Iris pigment epithelial cell (primary cell): ENCODE measurements around the gene SERPINC1.
"Not testable (repeated sequence)": the region's sequence is repeated elsewhere in the genome, so short reads cannot be mapped to it uniquely, and the experiment has no call there.

ENCODE experiments used
- DNase-seq: peaks from one replicate; pipeline ENCODE4 v3.0.0-alpha.2; 2011; ENCODE audit warnings: low read depth

The SERPINC1 gene

DNA sequence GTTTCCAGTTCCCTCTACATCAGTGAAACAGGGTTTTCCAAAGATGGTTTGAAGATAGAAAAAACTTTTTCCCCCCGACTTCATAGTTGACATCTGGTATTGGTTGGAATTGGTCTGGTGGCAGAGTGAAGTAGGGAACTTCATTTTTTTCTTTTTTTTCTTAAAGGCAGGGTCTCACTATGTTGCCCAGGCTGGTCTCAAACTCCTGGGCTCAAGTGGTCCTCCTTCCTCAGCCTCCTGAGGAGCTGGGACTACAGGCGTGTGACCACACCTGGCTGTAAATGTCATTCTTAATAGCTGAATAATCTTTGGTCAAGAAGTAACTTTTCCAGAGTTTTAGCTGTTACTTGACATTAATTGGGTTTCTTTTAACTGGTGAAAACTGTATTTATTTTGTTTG is 27.2 kb downstream of the SERPINC1 start:
- no peak for DNase-seq

DNA sequence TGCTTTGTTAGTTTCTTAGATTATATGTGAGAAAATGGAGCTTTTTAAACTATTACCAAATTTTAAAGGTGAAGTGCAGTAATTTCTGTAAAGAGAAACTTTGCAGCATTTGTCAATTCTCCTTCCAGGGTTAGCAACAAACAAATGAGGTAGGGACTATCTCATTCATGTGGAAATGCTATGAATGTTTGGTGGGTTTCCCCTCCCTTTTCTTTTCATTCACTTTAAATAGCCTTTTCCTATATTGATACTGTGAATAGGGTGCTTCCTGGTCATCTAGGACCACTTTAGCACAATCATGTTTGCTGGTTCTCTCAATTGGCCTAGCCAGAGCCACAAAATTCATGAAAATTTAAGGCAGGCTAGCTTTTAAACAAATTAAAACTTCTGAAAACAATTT is 28.4 kb downstream of the SERPINC1 start:
- no peak for DNase-seq

DNA sequence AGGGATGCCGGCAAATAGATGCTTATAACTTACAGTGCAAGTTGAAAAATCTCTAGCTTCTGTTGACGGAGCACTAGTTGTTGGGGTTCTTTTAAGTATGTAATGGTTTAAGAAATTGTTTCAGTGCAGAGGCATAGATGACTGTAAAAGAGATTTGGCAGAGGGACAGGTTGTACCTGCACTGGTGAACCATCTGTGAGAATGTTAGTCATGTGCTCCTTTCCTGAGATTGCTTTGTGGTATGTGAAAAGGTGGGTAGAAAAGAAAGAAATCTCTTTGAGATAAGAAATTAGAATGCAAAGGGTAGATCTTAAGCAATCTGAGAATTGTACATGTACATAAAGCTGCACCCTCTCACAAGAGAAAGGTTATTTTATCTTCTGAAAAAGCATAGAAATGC is 29.5 kb downstream of the SERPINC1 start:
- DNase-seq, result no peak

DNA sequence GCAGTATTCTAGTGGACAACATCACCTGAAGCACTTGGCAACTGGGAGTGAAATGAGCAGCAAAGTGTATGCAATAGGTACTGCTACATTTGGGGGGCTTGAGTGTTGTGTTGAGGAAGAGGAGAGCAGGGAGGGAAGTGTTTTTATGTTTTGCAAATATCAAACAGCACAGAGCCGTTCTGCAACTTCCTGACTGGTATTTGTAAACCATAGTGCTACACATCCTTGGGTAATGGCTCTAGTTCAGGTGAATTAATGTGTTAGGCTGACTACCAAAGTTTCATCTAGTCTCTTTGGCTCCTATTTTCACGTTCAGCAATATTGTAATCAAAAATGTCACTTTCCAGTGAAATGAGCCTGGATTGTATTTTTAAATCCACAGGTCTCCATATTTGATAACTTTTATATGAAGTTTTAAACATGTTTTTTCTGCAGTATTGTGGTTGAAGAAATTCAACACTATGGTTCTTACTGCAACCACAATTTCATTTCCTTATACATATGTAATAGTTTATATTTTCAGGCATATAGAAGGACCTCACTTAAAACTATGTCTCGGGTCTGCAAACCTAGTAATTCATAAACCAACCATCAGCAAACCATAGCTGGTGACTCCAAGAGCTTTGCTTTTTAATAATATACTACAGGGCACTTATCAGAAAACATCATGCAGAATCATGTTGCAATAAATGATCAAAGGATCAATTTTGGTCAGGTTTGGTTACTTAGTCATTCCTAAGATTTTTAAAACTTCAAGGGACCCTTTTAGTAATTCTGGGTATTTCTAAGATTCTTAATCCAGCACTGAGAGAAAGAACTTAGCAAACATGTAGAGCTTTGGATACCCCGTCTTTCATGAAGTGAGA is 30.1 kb downstream of the SERPINC1 start:
- no peak for DNase-seq

DNA sequence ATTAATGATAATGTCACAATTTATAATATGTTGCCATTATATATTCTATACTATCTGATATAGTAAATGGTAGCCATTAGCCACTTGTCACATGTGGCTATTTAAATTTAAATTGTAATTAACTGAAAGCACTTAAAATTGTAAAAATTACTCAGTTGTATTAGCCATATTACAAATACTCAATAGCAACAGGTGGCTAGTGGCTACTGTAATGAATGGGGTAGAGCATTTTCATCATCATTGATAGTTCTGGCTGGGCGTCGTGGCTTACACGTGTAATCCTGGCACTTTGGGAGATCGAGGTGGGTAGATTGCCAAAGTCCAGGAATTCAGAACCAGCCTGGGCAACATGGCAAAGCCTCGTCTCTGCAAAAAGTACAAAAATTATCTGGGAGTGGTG is 32.4 kb downstream of the SERPINC1 start:
- DNase-seq, result no peak

DNA sequence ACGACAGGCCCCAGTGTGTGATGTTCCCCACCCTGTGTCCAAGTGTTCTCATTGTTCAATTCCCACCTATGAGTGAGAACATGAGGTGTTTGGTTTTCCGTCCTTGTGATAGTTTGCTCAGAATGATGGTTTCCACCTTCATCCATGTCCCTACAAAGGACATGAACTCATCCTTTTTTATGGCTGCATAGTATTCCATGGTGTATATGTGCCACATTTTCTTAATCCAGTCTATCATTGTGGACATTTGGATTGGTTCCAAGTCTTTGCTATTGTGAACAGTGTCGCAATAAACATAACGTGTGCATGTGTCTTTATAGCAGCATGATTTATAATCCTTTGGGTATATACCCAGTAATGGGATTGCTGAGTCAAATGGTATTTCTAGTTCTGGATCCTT is 36.0 kb downstream of the SERPINC1 start:
- DNase-seq, result not testable (repeated sequence)

DNA sequence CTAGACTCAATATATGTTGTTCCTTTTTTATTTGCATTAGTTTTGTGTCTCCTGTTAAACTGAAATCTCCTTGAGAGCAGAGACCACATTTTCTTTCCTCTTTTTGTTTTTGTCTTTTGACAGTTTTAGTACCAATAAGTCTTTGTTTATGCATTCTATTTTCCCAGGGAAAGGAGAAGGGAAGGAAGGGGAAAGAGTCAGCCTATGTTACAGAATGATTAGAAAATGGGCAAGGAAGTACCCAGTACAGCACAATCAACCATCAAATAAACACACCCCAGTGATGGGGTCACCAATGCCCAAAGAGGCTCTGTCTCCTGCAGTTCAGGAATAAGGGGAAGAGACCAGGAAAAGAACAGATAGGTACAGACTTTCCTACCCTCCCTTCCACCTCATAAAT is 38.9 kb downstream of the SERPINC1 start:
- DNase-seq, result no peak

DNA sequence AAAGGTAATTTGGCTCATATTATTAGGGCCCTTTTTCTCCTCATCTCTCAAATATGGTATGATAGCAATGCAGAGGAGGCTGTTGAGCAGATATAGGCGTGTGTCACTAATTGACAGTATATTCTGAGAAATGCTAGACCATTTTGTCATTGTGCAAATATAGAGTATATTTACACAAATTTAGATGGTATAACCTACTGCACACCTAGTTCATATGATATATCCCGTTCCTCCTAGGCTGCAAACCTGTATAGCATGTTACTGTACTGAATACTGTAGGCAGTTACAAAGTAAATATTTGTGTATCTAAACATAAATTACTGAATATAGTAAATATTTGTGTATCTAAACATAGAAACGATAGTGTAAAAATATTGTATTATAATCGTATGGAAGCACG is 40.4 kb downstream of the SERPINC1 start:
- DNase-seq, result no peak

DNA sequence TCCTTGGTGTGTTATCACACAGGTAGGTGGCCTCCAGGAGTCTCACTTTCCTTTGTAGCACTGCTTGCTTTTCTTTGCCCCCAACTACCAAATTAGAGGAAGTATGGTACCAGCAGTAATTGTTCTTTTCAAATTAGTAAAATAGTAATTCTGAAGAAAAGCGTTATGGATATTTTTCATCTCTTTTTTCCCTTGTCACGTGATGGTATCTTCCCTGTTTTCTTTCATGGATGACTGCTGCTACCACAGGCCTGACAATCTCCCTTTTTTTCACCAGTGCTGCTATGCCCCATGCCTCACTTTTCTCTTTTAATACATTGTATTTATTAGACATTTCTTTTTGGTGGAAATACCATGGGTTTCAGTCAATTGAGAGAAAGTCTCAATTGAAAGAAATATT is 45.6 kb downstream of the SERPINC1 start:
- DNase-seq, result no peak

DNA sequence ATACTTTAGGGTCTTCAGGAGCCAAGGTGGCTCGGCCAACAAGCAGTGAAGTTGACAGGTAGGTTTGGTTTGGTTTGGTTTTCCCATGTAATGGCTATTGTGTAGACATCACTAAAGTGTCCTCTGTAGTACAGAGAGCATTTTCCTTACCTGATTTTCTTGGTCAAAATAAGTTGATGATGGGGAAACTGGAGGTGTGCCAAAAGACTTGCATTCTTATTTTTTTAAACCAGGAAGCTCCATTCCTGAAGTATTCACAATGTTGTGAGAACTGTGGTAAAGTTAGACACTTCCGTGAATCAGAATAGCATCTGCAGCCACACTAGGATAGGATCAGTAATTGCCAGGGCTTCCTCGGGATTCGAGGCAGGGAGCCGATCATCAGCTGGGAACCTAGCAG is 46.0 kb downstream of the SERPINC1 start:
- no peak for DNase-seq

DNA sequence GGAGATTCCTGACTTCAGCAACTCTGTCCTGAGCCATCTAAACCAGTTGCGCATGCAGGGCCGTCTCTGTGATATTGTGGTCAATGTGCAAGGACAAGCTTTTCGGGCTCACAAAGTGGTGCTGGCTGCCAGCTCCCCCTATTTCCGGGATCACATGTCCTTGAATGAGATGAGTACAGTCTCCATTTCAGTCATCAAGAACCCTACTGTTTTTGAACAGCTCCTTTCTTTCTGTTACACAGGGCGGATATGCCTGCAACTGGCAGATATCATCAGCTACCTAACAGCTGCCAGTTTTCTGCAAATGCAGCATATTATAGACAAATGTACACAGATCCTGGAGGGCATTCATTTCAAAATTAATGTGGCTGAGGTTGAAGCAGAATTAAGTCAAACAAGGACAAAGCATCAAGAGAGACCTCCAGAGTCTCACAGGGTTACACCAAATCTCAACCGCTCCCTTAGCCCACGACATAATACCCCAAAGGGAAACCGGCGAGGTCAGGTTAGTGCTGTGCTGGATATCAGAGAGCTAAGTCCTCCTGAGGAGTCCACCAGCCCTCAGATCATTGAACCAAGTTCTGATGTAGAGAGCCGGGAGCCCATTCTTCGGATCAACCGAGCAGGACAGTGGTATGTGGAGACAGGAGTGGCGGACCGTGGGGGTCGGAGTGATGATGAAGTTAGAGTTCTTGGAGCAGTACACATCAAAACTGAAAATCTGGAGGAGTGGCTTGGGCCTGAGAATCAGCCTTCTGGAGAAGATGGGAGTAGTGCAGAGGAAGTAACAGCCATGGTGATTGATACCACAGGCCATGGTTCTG is 46.7 kb downstream of the SERPINC1 start:
- no peak for DNase-seq

DNA sequence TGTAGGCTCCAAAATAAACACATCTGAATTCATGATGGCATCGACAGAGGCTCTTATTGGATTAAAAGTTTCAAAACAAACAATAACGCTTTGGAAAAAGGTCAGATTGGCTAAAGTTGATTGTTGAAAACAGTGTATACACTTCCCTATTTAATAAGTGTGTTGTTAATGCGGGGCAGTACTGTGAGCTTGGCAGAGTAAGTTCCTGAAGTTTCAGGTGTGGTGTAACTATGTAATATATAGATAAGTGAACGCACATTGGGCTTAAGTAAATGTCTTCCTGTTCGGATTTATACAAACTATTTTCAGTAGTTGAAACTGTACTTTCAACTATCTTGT is 48.1 kb downstream of the SERPINC1 start:
- no peak for DNase-seq

DNA sequence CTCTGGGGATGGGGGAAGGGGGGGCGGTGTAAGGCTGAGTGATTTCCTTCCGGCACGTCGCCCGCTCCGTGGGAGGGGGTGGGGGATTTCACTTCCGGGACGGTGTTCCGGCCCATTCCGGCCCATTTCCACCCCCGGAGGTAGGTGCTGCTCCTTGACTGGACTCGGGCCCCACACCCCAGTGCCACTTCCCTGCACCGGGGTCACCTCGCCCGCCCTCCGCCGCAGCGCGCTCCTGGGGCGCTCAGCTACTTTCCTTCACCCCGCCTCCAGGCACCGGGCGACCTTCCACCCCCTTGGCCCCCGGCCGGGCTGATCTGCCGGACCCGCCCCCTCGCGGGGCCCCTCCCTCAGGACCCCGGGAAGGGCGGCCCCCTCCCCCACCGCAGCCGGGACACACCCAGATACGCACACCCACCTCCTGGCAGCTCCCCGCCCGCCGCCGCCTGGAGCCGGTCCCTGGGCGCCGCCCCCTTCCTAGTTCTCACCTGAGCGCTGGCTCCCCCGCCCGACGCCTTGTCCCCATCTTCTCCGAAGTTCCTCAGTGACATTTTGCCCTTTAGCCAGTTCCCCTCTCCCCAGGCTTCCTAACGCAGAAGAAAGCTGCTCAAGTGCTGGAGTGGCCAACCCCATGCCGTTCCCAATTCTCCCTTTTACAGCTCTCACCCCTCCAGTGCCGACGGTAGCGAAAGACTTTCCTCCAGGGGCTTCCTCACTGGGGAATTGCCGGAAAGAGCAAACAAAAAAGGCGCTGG is 48.7 kb downstream of the SERPINC1 start, which contains the start of gene ZBTB37:
TSS of gene ZBTB37 (plus strand) at position 115 of the 755 bp plus-strand sequence. CDS start 1,846 bp downstream, outside the sequence.
- peak; percentile 50 for DNase-seq

DNA sequence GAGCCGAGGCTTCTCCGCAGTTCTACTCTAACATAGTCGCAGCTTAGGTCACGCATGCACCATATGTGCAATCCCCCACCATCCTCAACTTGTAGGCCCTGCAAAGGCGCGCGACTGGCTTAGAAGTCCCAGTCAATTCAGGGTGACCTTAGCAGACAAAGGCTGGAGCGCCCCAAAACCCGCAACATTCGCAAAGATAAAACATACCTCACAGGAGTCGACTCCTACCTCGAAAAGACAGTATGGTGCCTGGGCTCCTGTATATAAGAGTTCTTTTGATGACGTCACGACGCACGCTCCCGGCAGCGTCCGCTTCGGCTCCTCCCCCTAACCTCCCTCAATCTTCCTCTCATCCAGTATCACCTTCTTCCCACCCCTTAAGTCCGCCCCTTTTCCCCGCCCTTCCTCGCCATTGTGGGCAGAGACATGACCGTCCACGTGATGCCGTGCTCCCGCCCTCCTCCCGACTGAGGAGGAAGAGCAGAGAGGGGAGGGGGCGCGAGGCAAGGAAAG is 49.3 kb downstream of the SERPINC1 start, which contains the start of gene GAS5:
TSS of gene GAS5 (minus strand) at position 237 of the 513 bp plus-strand sequence.
- peak; percentile 100 for DNase-seq

DNA sequence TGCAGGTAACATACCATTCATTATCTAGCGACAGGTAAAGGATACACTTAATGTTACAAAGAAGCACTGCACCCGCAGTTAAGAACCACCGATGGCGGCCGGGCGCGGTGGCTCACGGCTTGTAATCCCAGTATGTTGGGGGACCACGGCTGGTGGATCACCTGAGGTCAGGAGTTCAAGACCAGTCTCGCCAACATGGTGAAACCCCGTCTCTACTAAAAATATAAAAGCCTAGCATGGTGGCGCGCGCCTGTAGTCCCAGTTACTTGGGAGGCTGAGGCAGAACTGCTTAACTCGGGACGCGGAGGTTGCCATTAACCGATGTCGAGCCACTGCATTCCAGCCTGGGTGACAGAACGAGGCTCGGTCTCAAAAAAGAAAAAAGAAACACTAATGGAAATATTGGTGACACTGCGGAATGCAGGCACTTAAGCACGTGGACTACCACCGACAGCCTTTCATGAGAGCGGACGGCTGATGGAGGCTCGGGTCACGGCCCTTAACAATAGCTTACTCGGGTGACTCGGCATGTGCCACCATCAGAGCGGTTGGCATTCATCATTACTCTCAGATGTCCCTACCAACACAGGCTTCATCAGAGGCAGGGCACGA is 49.9 kb downstream of the SERPINC1 start:
- DNase-seq, result peak; percentile 46

DNA sequence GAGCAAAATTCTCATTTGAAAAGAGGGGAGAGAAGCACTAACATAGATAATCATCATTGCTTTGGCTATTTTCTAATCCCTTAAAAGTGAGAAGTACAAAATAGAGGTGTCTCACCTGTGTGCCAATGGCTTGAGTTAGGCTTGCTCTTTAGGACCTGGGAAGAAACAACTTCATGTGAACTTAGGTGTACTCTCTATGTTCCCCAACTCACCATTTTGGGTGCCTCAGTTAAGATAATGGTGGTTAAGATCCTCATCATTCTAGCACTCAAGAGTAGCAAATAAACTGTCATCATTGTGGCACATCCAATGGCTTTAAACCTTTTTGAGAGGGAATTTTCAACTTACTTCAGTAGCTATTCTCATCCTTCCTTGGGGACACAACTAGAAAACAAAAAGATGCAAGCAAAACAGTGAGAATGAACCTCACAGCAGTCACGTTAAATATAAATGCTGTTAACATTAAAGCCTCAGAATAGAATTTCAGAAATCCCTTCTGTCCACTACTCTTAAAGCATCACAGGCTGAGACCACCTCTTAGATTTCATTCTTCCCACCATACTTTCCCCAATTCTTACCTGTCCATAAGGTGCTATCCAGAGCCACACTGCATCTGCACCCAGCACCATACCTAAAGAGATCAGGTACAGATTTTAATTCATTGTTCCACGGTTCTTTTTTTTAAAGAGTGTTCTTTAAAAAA is 50.6 kb downstream of the SERPINC1 start:
- no peak for DNase-seq

DNA sequence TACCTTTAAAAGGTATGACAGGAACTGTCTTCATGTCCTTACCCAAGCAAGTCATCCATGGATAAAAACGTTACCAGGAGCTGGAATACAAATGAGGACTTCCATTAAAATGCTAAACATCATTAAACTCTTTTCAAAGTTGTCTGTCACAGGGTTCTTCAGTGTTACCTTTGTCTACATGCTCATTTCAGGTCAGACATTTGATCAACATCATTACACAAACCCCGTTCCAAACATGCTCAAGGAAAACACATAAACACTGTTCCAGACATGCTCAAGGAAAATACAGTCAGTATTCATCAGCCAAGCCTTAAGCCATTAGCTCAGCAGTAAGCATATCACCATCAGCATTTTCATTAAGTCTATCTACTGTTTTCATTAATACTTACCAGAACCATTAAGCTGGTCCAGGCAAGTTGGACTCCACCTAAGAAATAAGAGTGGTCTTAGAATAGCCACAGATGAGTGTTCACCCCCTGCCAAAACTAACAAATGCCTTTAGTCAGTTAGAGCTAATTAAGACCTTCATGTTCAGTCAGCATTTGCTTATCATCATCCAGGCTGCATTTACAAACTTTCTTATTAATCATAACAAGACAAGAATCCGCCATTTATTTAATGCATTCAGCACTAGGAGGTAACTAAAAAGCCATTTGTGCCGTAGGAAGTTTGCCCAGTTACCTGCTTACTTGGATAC is 51.5 kb downstream of the SERPINC1 start:
- peak; percentile 22 for DNase-seq

DNA sequence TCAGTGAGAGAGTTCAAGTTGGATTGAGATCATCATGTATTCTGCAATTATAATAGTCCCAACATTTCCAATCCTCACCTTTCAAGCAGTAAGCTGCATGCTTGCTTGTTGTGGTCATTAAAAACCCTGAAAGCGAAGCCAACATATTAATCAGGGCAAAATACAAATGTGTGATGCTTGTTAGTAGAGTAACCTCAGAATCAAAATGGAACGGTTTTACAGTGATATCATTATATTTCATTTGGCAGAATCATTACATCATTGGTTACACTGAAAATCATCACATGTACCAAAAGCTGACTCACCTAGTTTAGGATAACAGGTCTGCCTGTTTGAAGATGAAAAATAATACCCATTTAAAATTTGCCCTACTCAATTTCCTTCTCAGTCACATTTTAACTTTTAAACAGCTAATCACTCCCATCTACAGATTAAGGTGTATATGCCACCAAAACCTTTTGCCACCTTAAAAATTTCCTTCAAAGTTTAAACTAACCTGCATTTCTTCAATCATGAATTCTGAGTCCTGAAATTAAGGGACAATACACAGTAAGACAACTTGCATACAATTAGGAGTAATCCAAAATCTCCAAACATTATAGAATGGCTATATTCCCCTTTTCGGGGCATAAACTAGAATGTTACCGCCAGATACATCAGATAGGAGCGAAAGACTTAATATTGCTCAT is 52.8 kb downstream of the SERPINC1 start:
- DNase-seq, result peak; percentile 41

DNA sequence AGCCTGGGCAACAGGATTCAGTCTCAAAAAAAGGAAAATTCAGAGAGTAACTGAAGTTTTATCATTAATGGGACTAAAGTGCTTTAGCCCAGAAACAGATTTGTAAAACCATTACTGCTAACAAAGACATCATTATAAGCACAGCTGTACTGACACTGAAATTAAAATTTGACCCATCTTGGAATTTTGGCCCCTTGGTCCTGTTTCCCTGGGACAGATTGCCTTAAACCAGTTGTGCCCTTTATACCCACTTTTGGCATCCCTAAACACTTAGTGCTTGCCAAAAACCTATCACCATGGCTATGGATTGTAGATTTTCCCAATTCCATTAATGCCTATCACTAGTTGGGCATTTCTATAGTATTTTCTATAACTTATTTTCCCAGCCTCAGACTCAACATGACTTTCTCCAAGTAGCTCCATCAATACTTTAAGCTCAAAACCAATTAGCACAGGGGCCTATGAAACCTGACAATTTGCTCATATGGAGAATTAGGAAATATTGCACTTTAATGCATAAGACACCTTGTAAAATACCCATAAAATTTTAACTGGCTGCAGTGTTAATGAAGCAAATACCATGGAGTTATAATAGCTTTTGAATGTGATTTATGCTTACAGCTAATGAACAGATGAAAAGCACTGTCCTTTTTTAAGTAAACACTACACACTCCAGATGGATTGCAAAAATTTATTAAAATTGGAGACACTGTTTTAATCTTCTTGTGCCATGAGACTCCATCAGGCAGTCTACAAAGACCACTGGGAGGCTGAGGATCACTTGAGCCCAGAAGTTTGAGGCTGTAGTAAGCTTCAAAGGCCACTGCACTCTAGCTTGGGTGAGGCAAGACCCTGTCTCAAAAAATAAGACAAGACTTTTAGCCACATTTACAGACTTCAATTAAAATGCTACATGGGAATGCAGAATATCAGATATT is 53.6 kb downstream of the SERPINC1 start:
- no peak for DNase-seq
